ENCODE measurements around the gene P2RX3.

DNA sequence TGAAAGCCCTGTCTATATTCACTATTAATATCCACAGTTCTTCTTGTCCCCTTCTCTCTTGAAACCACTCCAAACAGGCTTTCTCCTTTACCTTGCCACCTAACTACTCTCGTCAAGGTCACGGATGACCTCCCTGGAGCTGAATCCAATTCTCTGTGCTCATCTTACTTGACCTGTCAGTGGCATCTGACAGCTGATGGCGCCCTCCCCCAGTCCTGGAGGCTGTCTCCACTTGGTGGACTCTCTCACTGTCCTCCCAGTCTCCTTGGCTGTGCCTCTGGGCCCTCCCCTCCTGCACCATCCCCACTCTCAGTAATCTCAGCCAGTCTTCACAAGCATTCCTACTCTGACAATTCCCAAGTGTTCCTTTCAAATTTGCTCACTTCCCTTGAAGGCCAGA is 22.1 kb upstream of the P2RX3 start:
- TF ChIP-seq, protein P1, sequence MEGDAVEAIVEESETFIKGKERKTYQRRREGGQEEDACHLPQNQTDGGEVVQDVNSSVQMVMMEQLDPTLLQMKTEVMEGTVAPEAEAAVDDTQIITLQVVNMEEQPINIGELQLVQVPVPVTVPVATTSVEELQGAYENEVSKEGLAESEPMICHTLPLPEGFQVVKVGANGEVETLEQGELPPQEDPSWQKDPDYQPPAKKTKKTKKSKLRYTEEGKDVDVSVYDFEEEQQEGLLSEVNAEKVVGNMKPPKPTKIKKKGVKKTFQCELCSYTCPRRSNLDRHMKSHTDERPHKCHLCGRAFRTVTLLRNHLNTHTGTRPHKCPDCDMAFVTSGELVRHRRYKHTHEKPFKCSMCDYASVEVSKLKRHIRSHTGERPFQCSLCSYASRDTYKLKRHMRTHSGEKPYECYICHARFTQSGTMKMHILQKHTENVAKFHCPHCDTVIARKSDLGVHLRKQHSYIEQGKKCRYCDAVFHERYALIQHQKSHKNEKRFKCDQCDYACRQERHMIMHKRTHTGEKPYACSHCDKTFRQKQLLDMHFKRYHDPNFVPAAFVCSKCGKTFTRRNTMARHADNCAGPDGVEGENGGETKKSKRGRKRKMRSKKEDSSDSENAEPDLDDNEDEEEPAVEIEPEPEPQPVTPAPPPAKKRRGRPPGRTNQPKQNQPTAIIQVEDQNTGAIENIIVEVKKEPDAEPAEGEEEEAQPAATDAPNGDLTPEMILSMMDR (IDR thresholded peaks at IDR 0.05 in 8 of 11, conservative IDR thresholded peaks at IDR 0.05 in 3 of 11), result no peak
- TF ChIP-seq POLR2A (IDR thresholded peaks at IDR 0.05), result no peak

All from spleen (tissue), 7 donors.